ENCODE results near the gene CSNK1G1. TPM values are rescaled to one million over a fixed set of nuclear protein-coding genes. Genes with fewer than 3 reads are reported as not detected.

CSNK1G1 gene
- total RNA-seq, 1 experiment from 2014 or later, result 19.6 TPM

- Histone ChIP-seq H3K79me2 (ENCODE audit: low read depth) (peaks cover 35% of the 10 kb centered on the region), H3K36me3 (ENCODE audit: low read depth) (peaks cover 27% of the 10 kb centered on the region), H3K27me3 (ENCODE audit: insufficient read depth, low read depth) (no peaks in the 10 kb centered on the region), H3K4me3 (peak overlapping the region; percentile 95), H3K4me1 (replicated peaks; ENCODE audit: insufficient read depth) (no peaks in the 10 kb centered on the region; the same call in none of the 2 replicates), H3K27ac (peak overlapping the region; percentile 51), H3F3A (ENCODE audit: insufficient read depth, low read depth) (peaks cover 33% of the 10 kb centered on the region; the same call in 1 of the 2 replicates), H3K4me2 (peak overlapping the region; percentile 93), H2AFZ (no peak overlapping the region), H4K20me1 (ENCODE audit: insufficient read depth) (peaks cover 36% of the 10 kb centered on the region), H3K9me3 (ENCODE audit: insufficient read depth, low read depth) (no peaks in the 10 kb centered on the region), H3K9me2 (ENCODE audit: insufficient read depth) (no peaks in the 10 kb centered on the region)
- DNase-seq, result no peak
- TF ChIP-seq, protein P1, sequence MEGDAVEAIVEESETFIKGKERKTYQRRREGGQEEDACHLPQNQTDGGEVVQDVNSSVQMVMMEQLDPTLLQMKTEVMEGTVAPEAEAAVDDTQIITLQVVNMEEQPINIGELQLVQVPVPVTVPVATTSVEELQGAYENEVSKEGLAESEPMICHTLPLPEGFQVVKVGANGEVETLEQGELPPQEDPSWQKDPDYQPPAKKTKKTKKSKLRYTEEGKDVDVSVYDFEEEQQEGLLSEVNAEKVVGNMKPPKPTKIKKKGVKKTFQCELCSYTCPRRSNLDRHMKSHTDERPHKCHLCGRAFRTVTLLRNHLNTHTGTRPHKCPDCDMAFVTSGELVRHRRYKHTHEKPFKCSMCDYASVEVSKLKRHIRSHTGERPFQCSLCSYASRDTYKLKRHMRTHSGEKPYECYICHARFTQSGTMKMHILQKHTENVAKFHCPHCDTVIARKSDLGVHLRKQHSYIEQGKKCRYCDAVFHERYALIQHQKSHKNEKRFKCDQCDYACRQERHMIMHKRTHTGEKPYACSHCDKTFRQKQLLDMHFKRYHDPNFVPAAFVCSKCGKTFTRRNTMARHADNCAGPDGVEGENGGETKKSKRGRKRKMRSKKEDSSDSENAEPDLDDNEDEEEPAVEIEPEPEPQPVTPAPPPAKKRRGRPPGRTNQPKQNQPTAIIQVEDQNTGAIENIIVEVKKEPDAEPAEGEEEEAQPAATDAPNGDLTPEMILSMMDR (conservative IDR thresholded peaks at IDR 0.05), result no peak
- TF ChIP-seq EZH2 (IDR thresholded peaks at IDR 0.05; ENCODE audit: low read depth), result no peak
- ChIA-PET CTCF (no interaction called here), POLR2A (ENCODE audit: unreplicated experiment) (no interaction called here)
- intact Hi-C loops (cut with micrococcal nuclease; ENCODE audit: unreplicated experiment), result loop anchor here (5.0 kb wide), 1 partner anchor 520 kb away; no protein-coding TSS in a partner anchor
- TSS peak; percentile 74 for BruUV-seq (replicated peaks)
Observed at GRCh38 chr15:64161688-64162477, 194.1 kb downstream of the CSNK1G1 start.

DNA sequence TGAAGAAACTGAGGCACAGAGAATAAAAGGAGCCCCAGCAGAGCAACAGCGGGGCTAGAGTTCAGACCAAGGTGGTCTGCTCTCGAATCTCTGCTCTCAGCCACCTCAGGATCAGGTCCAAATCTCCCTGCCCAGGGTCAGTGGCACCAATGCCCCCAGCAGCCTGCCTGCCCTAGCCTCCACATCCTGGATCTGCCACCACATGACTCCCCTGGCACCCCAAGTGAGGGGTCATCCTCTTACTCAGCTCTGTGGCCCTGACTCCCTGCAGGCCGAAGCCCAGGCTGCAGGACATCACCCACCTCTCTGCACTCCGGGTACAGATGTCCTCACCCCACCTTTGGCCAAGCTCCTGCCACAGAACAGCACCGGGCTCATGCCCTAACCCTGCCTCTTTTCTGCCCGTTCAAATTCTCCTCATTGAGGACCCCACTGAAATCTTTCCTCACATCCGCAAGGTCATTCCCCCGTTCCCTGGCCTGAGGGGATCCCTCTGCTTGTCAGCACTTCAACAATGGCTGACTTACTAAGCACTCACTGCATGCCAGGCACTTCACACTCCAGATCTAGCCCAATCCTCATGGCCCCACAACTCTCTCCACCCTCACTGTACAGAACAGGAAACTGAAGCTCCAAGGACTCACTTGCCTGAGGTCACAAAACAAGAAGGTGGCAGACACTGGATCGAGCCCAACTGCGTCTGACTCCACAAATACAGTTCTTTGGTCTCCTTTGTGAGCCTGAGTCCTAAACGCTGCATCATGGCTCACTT lies 197.4 kb downstream of the CSNK1G1 start:
- H3K4me3 ChIP-seq, result no peak overlapping the region
- peaks cover 35% of the 10 kb centered on the region for H3K79me2 ChIP-seq (ENCODE audit: low read depth)
- H3K4me2 ChIP-seq, result no peak overlapping the region
- H3K4me1 ChIP-seq (replicated peaks; ENCODE audit: insufficient read depth), result no peaks in the 10 kb centered on the region; the same call in none of the 2 replicates
- no peak overlapping the region for H2AFZ ChIP-seq
- POLR2A ChIA-PET (ENCODE audit: unreplicated experiment), result no interaction called here
- no peaks in the 10 kb centered on the region for H3K27me3 ChIP-seq (ENCODE audit: insufficient read depth, low read depth)
- peaks cover 44% of the 10 kb centered on the region for H4K20me1 ChIP-seq (ENCODE audit: insufficient read depth)
- peaks cover 60% of the 10 kb centered on the region for H3F3A ChIP-seq (ENCODE audit: insufficient read depth, low read depth)
- no peak for TF ChIP-seq EZH2 (IDR thresholded peaks at IDR 0.05; ENCODE audit: low read depth)
- TF ChIP-seq, protein P1 (conservative IDR thresholded peaks at IDR 0.05), result no peak
- H3K27ac ChIP-seq, result no peak overlapping the region
- no peaks in the 10 kb centered on the region for H3K9me2 ChIP-seq (ENCODE audit: insufficient read depth)
- CTCF ChIA-PET, result no interaction called here
- peaks cover 27% of the 10 kb centered on the region for H3K36me3 ChIP-seq (ENCODE audit: low read depth)
- no peak for DNase-seq
- no TSS peak for BruUV-seq (replicated peaks)
- intact Hi-C loops (cut with micrococcal nuclease; ENCODE audit: unreplicated experiment), result loop anchor here (10.0 kb wide), 1 partner anchor 404 kb away; no protein-coding TSS in a partner anchor
- H3K9me3 ChIP-seq (ENCODE audit: insufficient read depth, low read depth), result no peaks in the 10 kb centered on the region

DNA sequence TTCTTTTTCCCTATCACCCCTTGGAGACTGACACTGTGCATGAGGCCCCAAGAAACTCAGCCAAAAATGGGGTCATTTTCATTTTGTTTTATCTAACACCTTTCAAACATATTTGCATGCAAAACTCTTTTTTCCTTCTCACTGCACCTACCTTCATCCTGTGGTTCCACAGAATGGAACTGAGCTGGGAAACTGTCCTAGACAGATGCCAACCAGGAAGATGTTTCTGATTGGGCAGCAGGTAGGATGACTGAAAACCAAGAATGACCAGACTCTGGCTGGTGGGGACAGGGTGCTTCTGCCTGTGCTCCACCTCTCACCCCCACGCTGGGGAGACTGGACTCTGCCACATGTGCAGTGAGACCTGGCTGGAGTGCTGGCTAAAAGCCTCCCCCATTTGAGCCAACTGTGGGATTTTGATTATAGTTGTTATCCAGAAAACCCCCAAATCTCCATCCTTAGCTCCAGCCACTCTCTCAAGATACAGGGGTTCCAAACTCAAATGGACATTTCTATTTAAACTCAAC lies 198.3 kb downstream of the CSNK1G1 start:
- Histone ChIP-seq H3K9me2 (ENCODE audit: insufficient read depth) (no peaks in the 10 kb centered on the region), H3K79me2 (ENCODE audit: low read depth) (peaks cover 35% of the 10 kb centered on the region), H4K20me1 (ENCODE audit: insufficient read depth) (peaks cover 44% of the 10 kb centered on the region), H3K27me3 (ENCODE audit: insufficient read depth, low read depth) (no peaks in the 10 kb centered on the region), H3K9me3 (ENCODE audit: insufficient read depth, low read depth) (no peaks in the 10 kb centered on the region), H3K4me2 (no peak overlapping the region), H3K36me3 (ENCODE audit: low read depth) (peaks cover 27% of the 10 kb centered on the region), H3K27ac (no peak overlapping the region), H2AFZ (no peak overlapping the region), H3F3A (ENCODE audit: insufficient read depth, low read depth) (peaks cover 62% of the 10 kb centered on the region), H3K4me3 (no peak overlapping the region), H3K4me1 (replicated peaks; ENCODE audit: insufficient read depth) (no peaks in the 10 kb centered on the region; the same call in 1 of the 2 replicates)
- intact Hi-C loops (cut with micrococcal nuclease; ENCODE audit: unreplicated experiment), result loop anchor here (10.0 kb wide), 1 partner anchor 403 kb away; no protein-coding TSS in a partner anchor
- CTCF ChIA-PET, result no interaction called here
- BruUV-seq (replicated peaks), result no TSS peak
- TF ChIP-seq, protein P1 (conservative IDR thresholded peaks at IDR 0.05), result no peak
- no peak for TF ChIP-seq EZH2 (IDR thresholded peaks at IDR 0.05; ENCODE audit: low read depth)
- POLR2A ChIA-PET (ENCODE audit: unreplicated experiment), result no interaction called here
- DNase-seq, result no peak
